H1 (cell line): Measurements from ENCODE around the gene KCNS3. TPM values are rescaled to one million over a fixed set of nuclear protein-coding genes. Genes with fewer than 3 reads are reported as not detected.

ENCODE experiments used
- EGR1 ChIP-seq: IDR thresholded peaks from 2 replicates; pipeline ENCODE4 v1.6.1; 2011; ENCODE audit warnings: low read depth, low read length, borderline replicate concordance
- EP300 ChIP-seq, 2 experiments: IDR thresholded peaks; 1 replicate in 1 of 2; 2 replicates in 1 of 2; pipeline ENCODE4 v1.6.1; 2011 to 2012; ENCODE audit warnings: low read depth in 2 of 2, low read length in 2 of 2, mild to moderate bottlenecking in 2 of 2, borderline replicate concordance in 1 of 2, inconsistent platforms in 1 of 2, moderate library complexity in 1 of 2
- POLR2A ChIP-seq, 2 experiments: IDR thresholded peaks; 1 replicate in 1 of 2; 2 replicates in 1 of 2; pipeline ENCODE4 v1.6.1; 2011; ENCODE audit warnings: low read depth in 2 of 2, low read length in 2 of 2, mild to moderate bottlenecking in 2 of 2; ENCODE audit errors: control extremely low read depth in 1 of 2
- polyA plus RNA-seq, 7 experiments: library from polyadenylated mRNA; depleted of rRNA in 3 of 7; stranded (reverse) in 5 of 7; unstranded in 2 of 7; fragments of >200 nt in 5 of 7; fragments of 200-250 nt in 2 of 7; gene quantifications; 1 replicate in 5 of 7; 2 replicates in 1 of 7; 4 replicates in 1 of 7; pipeline versions ENCODE4 v1.2.1 to v1.2.3, GENCODE V29; 2011 to 2013; ENCODE audit warnings: missing spikeins in 2 of 7, mixed read lengths in 2 of 7
- total RNA-seq: library from RNA; stranded (reverse); fragmentation: NEBNext Ultra II Directional; extraction: Animal tissue kit (Norgen Biotek cat#: 25700); gene quantifications from 2 replicates; pipeline ENCODE4 v1.2.1, GENCODE V29; 2021

KCNS3 gene
- total and polyA plus RNA-seq, 2 of the 8 experiments (the other 6 are each of a cell fraction or from before 2014, with no cell fraction given): 22.7 to 23.0 TPM

GRCh38 chr2:17971531-17972125 lies 93.2 kb downstream of the KCNS3 start (continued):
- TF ChIP-seq EGR1 (no peak), EP300 (IDR thresholded peaks at IDR 0.05; ENCODE audit: borderline replicate concordance in 1 of 2, low read depth in 2 of 2, low read length in 2 of 2) (no peak), POLR2A (IDR thresholded peaks at IDR 0.05; ENCODE audit: control extremely low read depth in 1 of 2, low read depth in 2 of 2, low read length in 2 of 2) (no peak)
